H9 (cell line): ENCODE measurements around the gene LYRM1. TPM values are rescaled to one million over a fixed set of nuclear protein-coding genes. Genes with fewer than 3 reads are reported as not detected.

ENCODE experiments used
- DNase-seq: peaks from one replicate; pipeline ENCODE4 v3.0.0-alpha.2; 2017
- H2AFZ ChIP-seq: one replicate; pipeline ENCODE4 v1.6.1; 2013; ENCODE audit warnings: mild to moderate bottlenecking, low read length, control low read depth, moderate library complexity
- H2AK5ac ChIP-seq: 2 replicates; pipeline ENCODE4 v1.6.1; 2013; ENCODE audit warnings: low read length, control low read depth, mixed read lengths; ENCODE audit not compliant: insufficient read length
- H2BK120ac ChIP-seq: one replicate; pipeline ENCODE4 v1.6.1; 2013; ENCODE audit warnings: low read depth, mild to moderate bottlenecking, low read length, control low read depth, inconsistent platforms; ENCODE audit not compliant: poor library complexity, severe bottlenecking
- H2BK12ac ChIP-seq: 2 replicates; pipeline ENCODE4 v1.6.1; 2013; ENCODE audit warnings: low read length, control low read depth, mixed read lengths, low read depth; ENCODE audit not compliant: insufficient read length
- H2BK15ac ChIP-seq: 2 replicates; pipeline ENCODE4 v1.6.1; 2013; ENCODE audit warnings: low read depth, low read length, control low read depth
- H2BK20ac ChIP-seq: one replicate; pipeline ENCODE4 v1.6.1; 2013; ENCODE audit warnings: low read depth, mild to moderate bottlenecking, low read length, control low read depth, inconsistent platforms; ENCODE audit not compliant: poor library complexity, severe bottlenecking
- H2BK5ac ChIP-seq: 2 replicates; pipeline ENCODE4 v1.6.1; 2013; ENCODE audit warnings: low read length, control low read depth, mixed read lengths; ENCODE audit not compliant: insufficient read length
- H3K14ac ChIP-seq: 2 replicates; pipeline ENCODE4 v1.6.1; 2013; ENCODE audit warnings: low read length, control low read depth; ENCODE audit not compliant: insufficient read depth
- H3K18ac ChIP-seq: 2 replicates; pipeline ENCODE4 v1.6.1; 2013; ENCODE audit warnings: low read depth, mild to moderate bottlenecking, mixed read lengths, low read length, control low read depth; ENCODE audit not compliant: insufficient read length
- H3K23ac ChIP-seq: 2 replicates; pipeline ENCODE4 v1.6.1; 2013; ENCODE audit warnings: low read length, control low read depth, mixed read lengths, low read depth; ENCODE audit not compliant: insufficient read length
- H3K23me2 ChIP-seq: 2 replicates; pipeline ENCODE4 v1.6.1; 2013; ENCODE audit warnings: low read depth, mild to moderate bottlenecking, mixed read lengths, low read length, control low read depth; ENCODE audit not compliant: insufficient read length, poor library complexity, severe bottlenecking
- H3K27ac ChIP-seq: 2 replicates; pipeline ENCODE4 v1.5.1; 2013; ENCODE audit warnings: low read length, control low read depth, mixed read lengths, low read depth; ENCODE audit not compliant: insufficient read length
- H3K27me3 ChIP-seq: 2 replicates; pipeline ENCODE4 v1.6.1; 2013; ENCODE audit warnings: low read length, control low read depth, inconsistent platforms; ENCODE audit not compliant: insufficient read depth
- H3K4ac ChIP-seq: 2 replicates; pipeline ENCODE4 v1.6.1; 2013; ENCODE audit warnings: low read depth, mild to moderate bottlenecking, control low read depth, inconsistent platforms, low read length, moderate library complexity
- H3K4me1 ChIP-seq: 2 replicates; pipeline ENCODE4 v1.6.1; 2013; ENCODE audit warnings: low read length, control low read depth, inconsistent platforms; ENCODE audit not compliant: insufficient read depth
- H3K4me2 ChIP-seq: 2 replicates; pipeline ENCODE4 v1.6.1; 2013; ENCODE audit warnings: low read length, control low read depth, mixed read lengths; ENCODE audit not compliant: insufficient read length, insufficient read depth
- H3K56ac ChIP-seq: 2 replicates; pipeline ENCODE4 v1.6.1; 2013; ENCODE audit warnings: low read depth, mild to moderate bottlenecking, mixed read lengths, low read length, control low read depth; ENCODE audit not compliant: insufficient read length
- H3K79me1 ChIP-seq: 2 replicates; pipeline ENCODE4 v1.6.1; 2013; ENCODE audit warnings: low read depth, mild to moderate bottlenecking, moderate library complexity, low read length, control low read depth, inconsistent platforms; ENCODE audit not compliant: insufficient read depth, poor library complexity, severe bottlenecking
- H3K79me2 ChIP-seq: 2 replicates; pipeline ENCODE4 v1.6.1; 2013; ENCODE audit warnings: low read length, control low read depth, inconsistent platforms; ENCODE audit not compliant: insufficient read depth
- H3K9ac ChIP-seq: 2 replicates; pipeline ENCODE4 v1.6.1; 2013; ENCODE audit warnings: low read length, control low read depth, mixed read lengths; ENCODE audit not compliant: insufficient read length; ENCODE audit errors: extremely low read depth
- H3K9me3 ChIP-seq: one replicate; pipeline ENCODE4 v1.6.1; 2013; ENCODE audit warnings: low read depth, low read length, inconsistent platforms; ENCODE audit not compliant: control insufficient read depth
- H3T11ph ChIP-seq: one replicate; pipeline ENCODE4 v1.6.1; 2013; ENCODE audit warnings: mild to moderate bottlenecking, low read length, control low read depth, inconsistent platforms
- H4K20me1 ChIP-seq: one replicate; pipeline ENCODE4 v1.6.1; 2013; ENCODE audit not compliant: control insufficient read depth, insufficient read length, insufficient read depth
- H4K5ac ChIP-seq: 2 replicates; pipeline ENCODE4 v1.6.1; 2013; ENCODE audit warnings: low read depth, mild to moderate bottlenecking, mixed read lengths, low read length, control low read depth; ENCODE audit not compliant: insufficient read length
- H4K8ac ChIP-seq: replicated peaks from 2 replicates; pipeline ENCODE4 v1.6.1; 2013; ENCODE audit warnings: low read length, control low read depth, mixed read lengths, low read depth; ENCODE audit not compliant: insufficient read length
- H4K91ac ChIP-seq: 2 replicates; pipeline ENCODE4 v1.6.1; 2013; ENCODE audit warnings: low read depth, mild to moderate bottlenecking, moderate library complexity, mixed read lengths, low read length, control low read depth; ENCODE audit not compliant: insufficient read length
- H3K27ac Mint-ChIP-seq, 3 experiments: 2 replicates in 2 of 3; 3 replicates in 1 of 3; pipeline ENCODE4 v1.8.0; 2020 to 2021; ENCODE audit warnings: mixed read lengths in 3 of 3, mild to moderate bottlenecking in 1 of 3, moderate library complexity in 1 of 3
- H3K27me3 Mint-ChIP-seq: 2 replicates; pipeline ENCODE4 v1.8.0; 2021; ENCODE audit warnings: low read depth, mild to moderate bottlenecking, moderate library complexity, mixed read lengths
- H3K36me3 Mint-ChIP-seq, 3 experiments: 2 replicates in 2 of 3; 3 replicates in 1 of 3; pipeline ENCODE4 v1.8.0; 2020 to 2021; ENCODE audit warnings: low read depth in 3 of 3, mixed read lengths in 3 of 3; ENCODE audit not compliant: insufficient read depth in 1 of 3
- H3K4me1 Mint-ChIP-seq, 2 experiments: 2 replicates each; pipeline ENCODE4 v1.8.0; 2020; ENCODE audit warnings: mixed read lengths in 2 of 2
- H3K4me3 Mint-ChIP-seq, 2 experiments: 2 replicates in 1 of 2; 3 replicates in 1 of 2; pipeline ENCODE4 v1.8.0; 2020 to 2021; ENCODE audit warnings: mild to moderate bottlenecking in 2 of 2, mixed read lengths in 2 of 2, moderate library complexity in 1 of 2
- H3K9me3 Mint-ChIP-seq, 2 experiments: 2 replicates in 1 of 2; 3 replicates in 1 of 2; pipeline ENCODE4 v1.8.0; 2020; ENCODE audit warnings: mild to moderate bottlenecking in 2 of 2, mixed read lengths in 2 of 2, moderate library complexity in 1 of 2
- CTCF ChIP-seq: fragments of 200-600 bp; sonication (generic); conservative IDR thresholded peaks from 3 replicates; pipeline ENCODE4 v1.8.0; 2021; ENCODE audit warnings: antibody characterized with exemption, mild to moderate bottlenecking
- WGBS: extraction: QIAGEN DNeasy Blood & Tissue Kit; methylation state at CpG from one replicate; pipeline ENCODE4 v1.1.7; 2013; ENCODE audit warnings: missing lambda C conversion rate, low lambda C conversion rate, mixed read lengths; ENCODE audit not compliant: insufficient read length; ENCODE audit errors: extremely low coverage; 5-methylcytosine and 5-hydroxymethylcytosine counted together
- total RNA-seq: library from RNA; stranded (reverse); gene quantifications from 2 replicates; pipeline ENCODE4 v1.2.1, GENCODE V29; 2021

LYRM1 gene
- total RNA-seq, 1 experiment from 2014 or later: 9.6 TPM

- H3K56ac ChIP-seq: no peak overlapping the region
- H2BK20ac ChIP-seq: no peak overlapping the region
- WGBS: no CpG with 5 or more reads among the region's 5 CpGs
- Mint-ChIP-seq H3K4me3 (peak overlapping the region; percentile 75 to 96), H3K9me3 (no peaks in the 10 kb centered on the region; a peak in 1 of 5 replicates), H3K36me3 (peaks cover 3 to 26% (median 18%) of the 10 kb centered on the region in 3 experiments; a peak in 6 of 7 replicates), H3K27me3 (no peaks in the 10 kb centered on the region), H3K4me1 (peaks cover 42 to 47% of the 10 kb centered on the region in 2 experiments), H3K27ac (peak overlapping the region in 2 of 3 experiments; percentile 5 to 26; a peak in 2 of 7 replicates)
- H3K23ac ChIP-seq: no peak overlapping the region
- H2AFZ ChIP-seq: no peak overlapping the region
- peaks cover 17% of the 10 kb centered on the region; the same call in 1 of the 2 replicates for H3K79me2 ChIP-seq
- H4K5ac ChIP-seq: no peak overlapping the region
- no peaks in the 10 kb centered on the region for H3K4me1 ChIP-seq
- no peak overlapping the region for H2BK5ac ChIP-seq
- H4K8ac ChIP-seq: no peak overlapping the region
- no peak overlapping the region for H3K14ac ChIP-seq
- no peak overlapping the region for H2BK120ac ChIP-seq
- peak overlapping the region; percentile 55 for H3K4me2 ChIP-seq
- peaks cover 5% of the 10 kb centered on the region for H3K79me1 ChIP-seq
- H3K27me3 ChIP-seq: no peaks in the 10 kb centered on the region
- peaks cover 14% of the 10 kb centered on the region for H3K23me2 ChIP-seq
- no peak for TF ChIP-seq CTCF
- no peak overlapping the region for H3K27ac ChIP-seq
- no peak overlapping the region for H2BK15ac ChIP-seq
- H3K4ac ChIP-seq: no peak overlapping the region
- H4K20me1 ChIP-seq: no peaks in the 10 kb centered on the region
- no peak overlapping the region for H3K18ac ChIP-seq
- H4K91ac ChIP-seq: no peak overlapping the region
- H3K9ac ChIP-seq: peak overlapping the region; percentile 23
- no peak for DNase-seq
- no peak overlapping the region for H2BK12ac ChIP-seq
- H3K9me3 ChIP-seq: no peaks in the 10 kb centered on the region
- no peak overlapping the region for H2AK5ac ChIP-seq
- no peak overlapping the region for H3T11ph ChIP-seq
Measured at GRCh38 chr16:20899071-20899470, 1.5 kb upstream of the LYRM1 start.
